Measurements from ENCODE around the gene MCCC1. TPM values are rescaled to one million over a fixed set of nuclear protein-coding genes. Genes with fewer than 3 reads are reported as not detected.

Gene MCCC1
- total and polyA plus RNA-seq, 2 of the 4 experiments (the other 2 are of a cell fraction), result 14.2 to 17.9 TPM

DNA sequence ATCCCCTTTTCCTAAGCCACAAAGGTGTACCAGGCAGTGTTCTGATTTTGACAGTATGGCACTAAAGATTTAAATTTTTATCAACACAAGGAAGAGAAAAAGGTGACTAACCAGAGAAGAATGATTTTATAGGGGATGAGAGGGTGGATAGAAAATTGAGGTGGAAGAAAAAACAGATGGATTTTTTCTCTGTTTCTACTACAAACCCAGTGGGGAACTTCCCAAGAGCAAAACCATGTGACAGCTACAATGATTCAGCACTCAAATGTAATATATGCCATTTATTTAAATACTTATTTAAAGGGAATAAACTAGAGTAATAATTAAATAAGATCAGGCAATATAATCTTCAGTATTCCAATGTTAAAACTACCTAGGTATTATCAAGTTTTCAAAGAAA is 130.0 kb downstream of the MCCC1 start:
- Histone ChIP-seq H2AFZ (replicated peaks; ENCODE audit: low read length, poor library complexity) (no peak overlapping the region), H3K4me1 (ENCODE audit: control insufficient read depth, insufficient read depth, low read length) (peaks cover 11% of the 10 kb centered on the region), H3K4ac (ENCODE audit: low read depth, low read length) (no peak overlapping the region), H2BK15ac (ENCODE audit: low read depth, low read length) (no peak overlapping the region), H3K23ac (ENCODE audit: low read depth, low read length) (no peak overlapping the region), H3K27me3 (ENCODE audit: control insufficient read depth, insufficient read depth, low read length) (no peaks in the 10 kb centered on the region), H2BK20ac (ENCODE audit: low read depth, low read length) (no peak overlapping the region), H2AK5ac (ENCODE audit: low read depth, low read length) (no peak overlapping the region), H3K56ac (ENCODE audit: extremely low read depth, insufficient read depth, low read length) (no peak overlapping the region; the same call in 1 of the 2 replicates), H3K4me3 (ENCODE audit: insufficient read depth, low read depth, low read length) (no peak overlapping the region), H4K8ac (ENCODE audit: low read depth in 2 of 2, low read length in 2 of 2) (no peak overlapping the region), H3K79me1 (ENCODE audit: low read depth in 1 of 2, low read length in 2 of 2) (peaks cover 22 to 52% of the 10 kb centered on the region in 2 experiments), H3K9me3 (ENCODE audit: control insufficient read depth, insufficient read depth, low read length) (no peaks in the 10 kb centered on the region), H3K36me3 (ENCODE audit: control insufficient read depth, insufficient read depth, low read length) (no peaks in the 10 kb centered on the region), H3K14ac (replicated peaks; ENCODE audit: low read depth, low read length) (no peak overlapping the region), H4K20me1 (ENCODE audit: insufficient read depth, low read length) (peaks cover 6% of the 10 kb centered on the region), H2BK120ac (ENCODE audit: low read depth, low read length) (0 out of 2 replicates have a peak overlapping the region, but pooled peaks have one; percentile 6), H3K9ac (ENCODE audit: low read depth, low read length) (no peak overlapping the region), H3K27ac (ENCODE audit: insufficient read depth, low read length) (no peak overlapping the region), H3K9me1 (ENCODE audit: insufficient read depth, low read length) (peaks cover 10% of the 10 kb centered on the region), H2BK5ac (ENCODE audit: low read depth, low read length, poor library complexity, severe bottlenecking) (peak overlapping the region; percentile 38), H3K18ac (ENCODE audit: low read depth, low read length) (no peak overlapping the region; the same call in 1 of the 2 replicates), H2AK9ac (replicated peaks; ENCODE audit: low read depth, low read length, poor library complexity) (no peak overlapping the region), H4K91ac (ENCODE audit: insufficient read depth, low read depth, low read length) (no peak overlapping the region), H3K4me2 (ENCODE audit: low read depth, low read length) (no peak overlapping the region; the same call in 1 of the 2 replicates), H4K5ac (ENCODE audit: low read depth, low read length) (no peak overlapping the region; the same call in 1 of the 2 replicates)
- TF ChIP-seq, protein P1, sequence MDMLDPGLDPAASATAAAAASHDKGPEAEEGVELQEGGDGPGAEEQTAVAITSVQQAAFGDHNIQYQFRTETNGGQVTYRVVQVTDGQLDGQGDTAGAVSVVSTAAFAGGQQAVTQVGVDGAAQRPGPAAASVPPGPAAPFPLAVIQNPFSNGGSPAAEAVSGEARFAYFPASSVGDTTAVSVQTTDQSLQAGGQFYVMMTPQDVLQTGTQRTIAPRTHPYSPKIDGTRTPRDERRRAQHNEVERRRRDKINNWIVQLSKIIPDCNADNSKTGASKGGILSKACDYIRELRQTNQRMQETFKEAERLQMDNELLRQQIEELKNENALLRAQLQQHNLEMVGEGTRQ (IDR thresholded peaks at IDR 0.05; ENCODE audit: low read depth, low read length), result peak; percentile 45; the same call in 1 of the 2 replicates
- TF ChIP-seq RFX5 (IDR thresholded peaks at IDR 0.05; ENCODE audit: low read depth, low read length) (no peak), NFE2L2 (IDR thresholded peaks at IDR 0.05; ENCODE audit: low read depth, low read length) (peak; percentile 75)
- POLR2A ChIA-PET (ENCODE audit: unreplicated experiment), result no interaction called here
- intact Hi-C loops (cut with micrococcal nuclease), result no loop called here
- dilution Hi-C loops (cut with HindIII; ENCODE audit: low sequenced_read_pairs, unreplicated experiment), result no loop called here
- in situ Hi-C loops (cut with MboI; ENCODE audit: low sequenced_read_pairs), result no loop called here
- ATAC-seq (ENCODE audit: low read depth) (peak; percentile 82), DNase-seq (peak; percentile 85)
- CTCF ChIA-PET, result no interaction called here
- no TSS peak for BruUV-seq (replicated peaks)
